RWPE1 (cell line): ENCODE measurements around the gene EPHA8.

ENCODE experiments used
- CTCF ChIA-PET: fragments of 350-600 bp; sonication (Branson Sonifier 250); formaldehyde crosslinking; extraction: SDS; loops from one replicate; lab custom pipeline; 2021; lab: Yijun Ruan, JAX
- POLR2A ChIA-PET: fragments of 400-600 bp; formaldehyde crosslinking; extraction: SDS; loops from one replicate; lab custom pipeline; 2020; ENCODE audit warnings: antibody characterized with exemption; ENCODE audit not compliant: low non-redundant PET; lab: Yijun Ruan, JAX
- DNase-seq: peaks from one replicate; pipeline ENCODE4 v3.0.0; 2012; ENCODE audit warnings: low spot score
- H3K27ac ChIP-seq: fragments of 450-650 bp; 2 replicates; pipeline ENCODE4 v1.5.1; 2017
- TF ChIP-seq, protein P1 (sequence below): fragments of 450-650 bp; conservative IDR thresholded peaks from 2 replicates; pipeline ENCODE4 v1.5.1; 2017; ENCODE audit warnings: low read depth, mild to moderate bottlenecking

Gene EPHA8

DNA sequence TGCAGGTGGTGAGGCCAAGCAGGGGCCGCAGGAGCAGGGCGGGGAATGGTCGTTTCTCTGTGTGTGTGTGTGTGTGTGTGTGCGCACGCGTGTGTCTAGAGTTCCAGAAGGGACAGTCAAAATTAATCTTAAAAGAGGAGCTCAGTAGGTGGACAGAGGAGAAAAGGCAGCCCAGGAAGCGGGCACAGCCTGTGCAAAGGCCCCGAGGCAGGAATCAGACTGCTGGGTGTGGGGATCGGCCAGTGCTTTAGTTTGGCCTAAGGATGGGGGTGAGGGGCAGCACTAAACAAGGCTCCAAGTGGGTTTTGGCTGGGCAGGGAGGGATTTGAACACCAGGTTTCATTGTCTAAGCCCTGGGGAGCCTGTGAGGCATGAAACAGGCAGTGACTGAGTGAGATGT lies 21.7 kb downstream of the EPHA8 start:
- DNase-seq, result no peak
- TF ChIP-seq, protein P1, sequence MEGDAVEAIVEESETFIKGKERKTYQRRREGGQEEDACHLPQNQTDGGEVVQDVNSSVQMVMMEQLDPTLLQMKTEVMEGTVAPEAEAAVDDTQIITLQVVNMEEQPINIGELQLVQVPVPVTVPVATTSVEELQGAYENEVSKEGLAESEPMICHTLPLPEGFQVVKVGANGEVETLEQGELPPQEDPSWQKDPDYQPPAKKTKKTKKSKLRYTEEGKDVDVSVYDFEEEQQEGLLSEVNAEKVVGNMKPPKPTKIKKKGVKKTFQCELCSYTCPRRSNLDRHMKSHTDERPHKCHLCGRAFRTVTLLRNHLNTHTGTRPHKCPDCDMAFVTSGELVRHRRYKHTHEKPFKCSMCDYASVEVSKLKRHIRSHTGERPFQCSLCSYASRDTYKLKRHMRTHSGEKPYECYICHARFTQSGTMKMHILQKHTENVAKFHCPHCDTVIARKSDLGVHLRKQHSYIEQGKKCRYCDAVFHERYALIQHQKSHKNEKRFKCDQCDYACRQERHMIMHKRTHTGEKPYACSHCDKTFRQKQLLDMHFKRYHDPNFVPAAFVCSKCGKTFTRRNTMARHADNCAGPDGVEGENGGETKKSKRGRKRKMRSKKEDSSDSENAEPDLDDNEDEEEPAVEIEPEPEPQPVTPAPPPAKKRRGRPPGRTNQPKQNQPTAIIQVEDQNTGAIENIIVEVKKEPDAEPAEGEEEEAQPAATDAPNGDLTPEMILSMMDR, result no peak
- ChIA-PET POLR2A (no interaction called here), CTCF (no interaction called here)
- no peak overlapping the region for H3K27ac ChIP-seq

DNA sequence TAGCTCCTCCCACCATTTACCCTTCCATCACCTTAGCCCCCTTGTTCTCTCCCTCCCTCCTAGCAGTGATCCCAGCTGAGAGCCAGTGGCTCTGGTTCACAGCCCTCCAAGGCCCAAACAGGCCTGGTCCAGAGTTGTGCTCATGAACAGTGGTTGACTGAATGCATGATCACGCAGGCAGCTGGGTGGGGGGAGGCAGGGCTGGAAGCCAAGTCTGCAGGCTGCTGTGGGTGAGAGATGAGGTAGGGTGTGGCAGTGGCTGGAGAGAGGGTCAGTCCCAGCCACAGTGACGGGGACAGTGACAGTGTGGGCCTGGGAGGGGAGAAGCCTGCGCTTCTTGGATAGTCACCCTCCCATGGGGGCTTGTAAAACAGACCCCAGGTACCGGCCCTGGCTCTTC lies 22.2 kb downstream of the EPHA8 start:
- ChIA-PET CTCF (interaction anchor here (0.6 kb wide), 2 partner anchors 251 to 549 kb away, joined by 3 to 4 read pairs; no protein-coding TSS in a partner anchor), POLR2A (no interaction called here)
- no peak for DNase-seq
- no peak overlapping the region for H3K27ac ChIP-seq
- TF ChIP-seq, protein P1, result no peak

DNA sequence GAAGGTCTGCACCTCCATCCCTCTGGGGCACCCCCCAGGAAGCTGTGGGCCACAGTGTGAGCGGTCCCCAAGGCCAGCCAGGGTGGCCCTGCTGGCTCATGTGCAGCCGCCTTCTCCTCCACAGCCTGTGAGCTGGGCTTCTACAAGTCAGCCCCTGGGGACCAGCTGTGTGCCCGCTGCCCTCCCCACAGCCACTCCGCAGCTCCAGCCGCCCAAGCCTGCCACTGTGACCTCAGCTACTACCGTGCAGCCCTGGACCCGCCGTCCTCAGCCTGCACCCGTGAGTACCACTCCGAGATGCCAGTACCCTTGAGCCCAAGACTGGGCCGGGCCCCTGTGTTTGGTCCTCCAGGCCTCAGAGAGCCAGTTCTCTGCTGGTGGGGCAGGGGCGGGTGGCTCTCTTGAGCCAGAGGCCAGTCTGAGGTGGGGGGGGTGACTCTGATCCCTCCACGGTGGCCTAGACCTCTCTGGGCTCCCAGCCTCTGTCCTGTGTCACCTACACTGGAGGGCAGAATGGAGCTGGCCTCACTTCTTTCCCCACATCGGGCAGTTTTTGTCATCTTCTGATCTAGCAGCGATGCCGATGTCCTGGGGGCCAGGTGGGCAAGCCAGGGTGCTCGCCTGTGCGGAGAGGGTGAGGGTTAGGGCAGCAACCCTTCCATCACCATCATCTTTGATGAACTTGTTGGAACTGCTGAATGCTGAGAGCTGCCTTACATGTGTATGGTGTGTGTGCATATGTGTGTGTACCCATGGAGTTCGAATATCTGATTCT lies 23.3 kb downstream of the EPHA8 start:
- DNase-seq, result no peak
- ChIA-PET CTCF (interaction anchor here (0.5 to 0.6 kb wide), 2 partner anchors 250 to 314 kb away, joined by 3 read pairs; no protein-coding TSS in a partner anchor), POLR2A (no interaction called here)
- TF ChIP-seq, protein P1, result no peak
- no peak overlapping the region for H3K27ac ChIP-seq

DNA sequence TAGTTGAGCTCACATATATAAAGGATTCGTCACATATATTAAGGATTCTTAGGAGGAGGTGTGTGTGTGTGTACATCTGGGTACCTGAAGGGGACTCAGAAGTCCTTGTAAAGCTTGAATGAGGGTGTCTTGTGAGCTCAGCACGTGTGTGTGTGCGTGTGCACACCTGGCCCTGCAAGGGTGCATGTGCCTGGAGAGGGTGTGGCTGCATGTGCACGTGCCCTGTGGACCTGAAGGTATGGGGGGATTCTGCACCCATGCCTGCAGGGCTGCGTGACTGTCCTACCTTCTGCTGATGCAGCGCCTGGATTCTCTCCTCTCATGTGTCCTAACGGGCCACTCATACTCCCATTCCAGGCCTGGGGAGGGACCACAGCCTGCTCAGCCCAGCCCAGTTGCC lies 24.0 kb downstream of the EPHA8 start:
- TF ChIP-seq, protein P1, result no peak
- CTCF ChIA-PET, result no interaction called here
- POLR2A ChIA-PET, result no interaction called here
- no peak for DNase-seq
- no peak overlapping the region for H3K27ac ChIP-seq

DNA sequence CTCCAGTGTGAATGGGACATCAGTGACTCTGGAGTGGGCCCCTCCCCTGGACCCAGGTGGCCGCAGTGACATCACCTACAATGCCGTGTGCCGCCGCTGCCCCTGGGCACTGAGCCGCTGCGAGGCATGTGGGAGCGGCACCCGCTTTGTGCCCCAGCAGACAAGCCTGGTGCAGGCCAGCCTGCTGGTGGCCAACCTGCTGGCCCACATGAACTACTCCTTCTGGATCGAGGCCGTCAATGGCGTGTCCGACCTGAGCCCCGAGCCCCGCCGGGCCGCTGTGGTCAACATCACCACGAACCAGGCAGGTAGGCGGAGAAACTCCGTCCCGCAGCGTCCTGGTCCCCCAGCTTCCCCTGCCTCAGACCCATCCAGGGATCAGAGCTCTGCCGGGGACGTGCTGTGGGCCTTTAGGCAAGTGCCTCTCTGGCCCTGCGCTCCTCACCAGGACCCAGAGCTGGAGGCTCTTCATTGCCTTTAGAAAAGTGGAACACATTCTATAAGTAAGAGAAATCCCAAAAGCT lies 25.7 kb downstream of the EPHA8 start:
- POLR2A ChIA-PET, result no interaction called here
- DNase-seq, result no peak
- TF ChIP-seq, protein P1, result no peak
- no peak overlapping the region for H3K27ac ChIP-seq
- CTCF ChIA-PET, result no interaction called here

DNA sequence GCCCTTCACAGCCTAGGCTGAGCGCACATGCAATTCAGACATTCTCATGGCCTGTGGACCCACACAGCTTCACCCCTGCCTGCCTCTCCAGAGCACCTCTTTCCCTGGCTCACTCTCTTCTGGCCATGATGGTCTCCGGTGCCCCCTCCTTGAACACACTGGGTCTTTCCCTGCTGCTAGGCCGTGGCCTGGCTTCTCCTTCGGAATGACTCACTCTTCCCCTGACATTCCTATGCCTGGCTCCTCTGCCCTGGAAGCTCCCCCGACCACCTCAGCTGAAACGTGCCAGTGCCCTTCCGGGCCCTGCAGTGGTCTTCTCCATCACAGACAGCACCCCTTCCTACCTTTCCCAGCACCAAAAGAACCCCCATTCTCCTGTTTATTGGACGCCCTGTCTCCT lies 28.3 kb downstream of the EPHA8 start:
- no peak for DNase-seq
- CTCF ChIA-PET, result interaction anchor here (0.5 to 0.6 kb wide), 2 partner anchors 460 to 494 kb away, joined by 3 to 4 read pairs; no protein-coding TSS in a partner anchor
- TF ChIP-seq, protein P1, result no peak
- POLR2A ChIA-PET, result no interaction called here
- H3K27ac ChIP-seq, result no peak overlapping the region
